ENCODE results near the gene GPRC6A. TPM values are rescaled to one million over a fixed set of nuclear protein-coding genes. Genes with fewer than 3 reads are reported as not detected.

GPRC6A gene
- total RNA-seq, 1 experiment from 2014 or later = not detected

GRCh38 chr6:116877743-116878142, 48.9 kb upstream of the GPRC6A start:
- Mint-ChIP-seq H3K4me1 (peaks cover 9 to 12% of the 10 kb centered on the region in 2 experiments), H3K27ac (no peak overlapping the region), H3K9me3 (peaks cover 3 to 6% of the 10 kb centered on the region in 2 experiments), H3K27me3 (ENCODE audit: low read depth) (peaks cover 50% of the 10 kb centered on the region), H3K36me3 (ENCODE audit: insufficient read depth in 1 of 3, low read depth in 3 of 3) (no peaks in the 10 kb centered on the region; a peak in 1 of 7 replicates), H3K4me3 (peak overlapping the region; percentile 75 to 84)
- Histone ChIP-seq H3K79me1 (ENCODE audit: insufficient read depth, low read depth, low read length, poor library complexity, severe bottlenecking) (no peaks in the 10 kb centered on the region), H3K4me2 (ENCODE audit: insufficient read depth, insufficient read length, low read length) (peak overlapping the region; percentile 50), H3K56ac (ENCODE audit: insufficient read length, low read depth, low read length) (no peak overlapping the region), H3K18ac (ENCODE audit: insufficient read length, low read depth, low read length) (no peak overlapping the region), H2BK12ac (ENCODE audit: insufficient read length, low read depth, low read length) (no peak overlapping the region), H3K23me2 (ENCODE audit: insufficient read length, low read depth, low read length, poor library complexity, severe bottlenecking) (peaks cover 12% of the 10 kb centered on the region), H3K9ac (ENCODE audit: extremely low read depth, insufficient read length, low read length) (no peak overlapping the region), H2BK5ac (ENCODE audit: insufficient read length, low read length) (no peak overlapping the region), H3K79me2 (ENCODE audit: insufficient read depth, low read length) (no peaks in the 10 kb centered on the region), H2AFZ (ENCODE audit: low read length) (no peak overlapping the region), H2BK20ac (ENCODE audit: low read depth, low read length, poor library complexity, severe bottlenecking) (no peak overlapping the region), H3K9me3 (ENCODE audit: control insufficient read depth, low read depth, low read length) (no peaks in the 10 kb centered on the region), H3K23ac (ENCODE audit: insufficient read length, low read depth, low read length) (no peak overlapping the region), H3T11ph (ENCODE audit: low read length) (no peak overlapping the region), H2AK5ac (ENCODE audit: insufficient read length, low read length) (no peak overlapping the region), H3K4ac (ENCODE audit: low read depth, low read length) (no peak overlapping the region), H4K20me1 (ENCODE audit: control insufficient read depth, insufficient read depth, insufficient read length) (no peaks in the 10 kb centered on the region), H3K27ac (ENCODE audit: insufficient read length, low read depth, low read length) (no peak overlapping the region), H4K8ac (replicated peaks; ENCODE audit: insufficient read length, low read depth, low read length) (no peak overlapping the region), H3K27me3 (ENCODE audit: insufficient read depth, low read length) (peaks cover 14% of the 10 kb centered on the region), H2BK120ac (ENCODE audit: low read depth, low read length, poor library complexity, severe bottlenecking) (no peak overlapping the region), H2BK15ac (ENCODE audit: low read depth, low read length) (no peak overlapping the region), H4K5ac (ENCODE audit: insufficient read length, low read depth, low read length) (no peak overlapping the region), H3K14ac (ENCODE audit: insufficient read depth, low read length) (no peak overlapping the region), H4K91ac (ENCODE audit: insufficient read length, low read depth, low read length) (no peak overlapping the region), H3K4me1 (ENCODE audit: insufficient read depth, low read length) (no peaks in the 10 kb centered on the region)
- no CpG with 5 or more reads among the region's 10 CpGs for WGBS (ENCODE audit: extremely low coverage, insufficient read length, low lambda C conversion rate)
- no peak for TF ChIP-seq CTCF (conservative IDR thresholded peaks at IDR 0.05)
- peak; percentile 28 for DNase-seq

Data from H9 (cell line).